Activated CD4-positive, alpha-beta T cell treated with anti-CD3 and anti-CD28 coated beads, Interleukin-2, amount 50 U/mL, for 24 hours (primary cell): ENCODE measurements around the gene TRIM60.
"Not testable (repeated sequence)": the region's sequence is repeated elsewhere in the genome, so short reads cannot be mapped to it uniquely, and the experiment has no call there.

Source experiments
- DNase-seq, 2 donors: peaks; one replicate each; pipeline ENCODE4 v3.0.0-alpha.2; 2020; ENCODE audit warnings: low read depth in 1 of 2, low spot score in 1 of 2

TRIM60 gene

GRCh38 chr4:165031436-165032211, at the start of gene TRIM60:
TSS of gene TRIM60 (plus strand) at chr4:165031999. CDS start at chr4:165040073, 8,074 bp downstream.
- DNase-seq, result no peak

GRCh38 chr4:164989471-164989870, 42.3 kb upstream of the TRIM60 start:
- no peak for DNase-seq

GRCh38 chr4:164990786-164991185, 41.0 kb upstream of the TRIM60 start:
- DNase-seq, result not testable (repeated sequence)

- DNase-seq, result not testable (repeated sequence)
Observed at GRCh38 chr4:164996123-164996522, 35.7 kb upstream of the TRIM60 start.

- DNase-seq, result no peak
Observed at GRCh38 chr4:164997324-164997723, 34.5 kb upstream of the TRIM60 start.

- DNase-seq, result no peak
Observed at GRCh38 chr4:164997941-164998340, 33.9 kb upstream of the TRIM60 start.

GRCh38 chr4:164998526-164999080, 33.2 kb upstream of the TRIM60 start:
- not testable (repeated sequence) for DNase-seq

GRCh38 chr4:165001957-165002356, 29.8 kb upstream of the TRIM60 start:
- not testable (repeated sequence) for DNase-seq

- no peak for DNase-seq
Observed at GRCh38 chr4:165005352-165005925, 26.4 kb upstream of the TRIM60 start.

GRCh38 chr4:165006456-165006855, 25.3 kb upstream of the TRIM60 start:
- DNase-seq, result no peak

GRCh38 chr4:165006886-165007285, 24.9 kb upstream of the TRIM60 start:
- no peak for DNase-seq

- DNase-seq, result no peak
Observed at GRCh38 chr4:165009493-165010227, 22.1 kb upstream of the TRIM60 start.

GRCh38 chr4:165010487-165010886, 21.3 kb upstream of the TRIM60 start:
- DNase-seq, result no peak

GRCh38 chr4:165010991-165011390, 20.8 kb upstream of the TRIM60 start:
- no peak for DNase-seq

GRCh38 chr4:165011403-165011802, 20.4 kb upstream of the TRIM60 start:
- no peak for DNase-seq

GRCh38 chr4:165013691-165014090, 18.1 kb upstream of the TRIM60 start:
- DNase-seq, result no peak

GRCh38 chr4:165016971-165017370, 14.8 kb upstream of the TRIM60 start:
- DNase-seq, result no peak

GRCh38 chr4:165019995-165020394, 11.8 kb upstream of the TRIM60 start:
- not testable (repeated sequence) for DNase-seq

- DNase-seq, result not testable (repeated sequence)
Observed at GRCh38 chr4:165025782-165026181, 6.0 kb upstream of the TRIM60 start.

GRCh38 chr4:165027762-165028402, 3.9 kb upstream of the TRIM60 start:
- no peak for DNase-seq

GRCh38 chr4:165048170-165048569, 16.4 kb downstream of the TRIM60 start:
- DNase-seq, result no peak
